ENCODE data around the gene ITGB3. TPM values are rescaled to one million over a fixed set of nuclear protein-coding genes. Genes with fewer than 3 reads are reported as not detected.

ITGB3 gene
- total RNA-seq, 1 experiment from 2014 or later = not detected

DNA sequence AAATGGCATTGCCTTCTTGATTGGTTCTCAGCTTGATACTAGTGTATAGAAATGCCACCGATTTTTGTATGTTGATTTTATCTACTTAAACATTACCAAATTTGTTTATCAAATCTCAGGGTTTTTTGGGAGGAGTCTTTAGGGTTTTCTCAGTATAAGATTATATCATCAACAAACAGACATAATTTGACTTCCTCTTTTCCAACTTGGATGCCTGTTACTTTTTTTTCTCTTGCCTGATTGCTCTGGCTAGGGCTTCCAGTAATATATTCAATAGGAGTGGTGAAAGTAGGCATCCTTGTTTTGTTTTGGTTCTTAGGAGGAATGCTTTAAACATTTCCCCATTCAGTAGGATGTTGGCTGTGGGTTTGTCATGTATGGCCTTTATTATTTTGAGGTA, 99.2 kb downstream of the ITGB3 start:
- Histone ChIP-seq H3K27me3 (ENCODE audit: insufficient read depth, low read length) (no peaks in the 10 kb centered on the region), H3K27ac (ENCODE audit: low read depth, low read length) (no peak overlapping the region), H3K4me1 (ENCODE audit: control insufficient read depth in 1 of 2, insufficient read depth in 2 of 2, low read length in 2 of 2) (no peaks in the 10 kb centered on the region), H3K4me3 (replicated peaks in 1 of 2; ENCODE audit: low read depth in 1 of 2, low read length in 2 of 2) (no peak overlapping the region), H2AFZ (ENCODE audit: low read depth, low read length, poor library complexity, severe bottlenecking) (no peak overlapping the region), H3K79me2 (ENCODE audit: insufficient read depth, low read length) (no peaks in the 10 kb centered on the region), H3K9me2 (ENCODE audit: insufficient read depth) (no peaks in the 10 kb centered on the region), H3K9ac (ENCODE audit: low read length) (no peak overlapping the region), H3K4me2 (ENCODE audit: low read length) (no peak overlapping the region), H3K9me3 (ENCODE audit: control insufficient read depth in 1 of 2, insufficient read depth in 1 of 2, low read depth in 1 of 2, low read length in 2 of 2) (no peaks in the 10 kb centered on the region), H3K36me3 (ENCODE audit: control insufficient read depth in 1 of 2, insufficient read depth in 2 of 2, low read length in 2 of 2) (no peaks in the 10 kb centered on the region), H4K20me1 (ENCODE audit: insufficient read depth) (no peaks in the 10 kb centered on the region)
- ChIA-PET CTCF (no interaction called here), POLR2A (no interaction called here), RAD21 (ENCODE audit: low non-redundant PET in 1 of 2, low total read pairs in 2 of 2, uncharacterized antibody in 2 of 2, unreplicated experiment in 2 of 2) (no interaction called here)
- no peak for ATAC-seq
- TF ChIP-seq CEBPB (IDR thresholded peaks at IDR 0.05; ENCODE audit: low read depth) (no peak), RAD21 (IDR thresholded peaks at IDR 0.05; ENCODE audit: low read depth) (no peak), POLR2AphosphoS5 (IDR thresholded peaks at IDR 0.05; ENCODE audit: low read depth, low read length) (no peak), JUND (IDR thresholded peaks at IDR 0.05) (no peak), YY1 (IDR thresholded peaks at IDR 0.05; ENCODE audit: extremely low read depth, insufficient replicate concordance, low read depth, low read length) (no peak), ZFX (IDR thresholded peaks at IDR 0.05) (no peak), ZNF274 (IDR thresholded peaks at IDR 0.05; ENCODE audit: low read depth, low read length) (no peak), CBX3 (IDR thresholded peaks at IDR 0.05; ENCODE audit: low read depth) (no peak), SRF (IDR thresholded peaks at IDR 0.05; ENCODE audit: low read depth) (no peak)
- TF ChIP-seq, protein P1, sequence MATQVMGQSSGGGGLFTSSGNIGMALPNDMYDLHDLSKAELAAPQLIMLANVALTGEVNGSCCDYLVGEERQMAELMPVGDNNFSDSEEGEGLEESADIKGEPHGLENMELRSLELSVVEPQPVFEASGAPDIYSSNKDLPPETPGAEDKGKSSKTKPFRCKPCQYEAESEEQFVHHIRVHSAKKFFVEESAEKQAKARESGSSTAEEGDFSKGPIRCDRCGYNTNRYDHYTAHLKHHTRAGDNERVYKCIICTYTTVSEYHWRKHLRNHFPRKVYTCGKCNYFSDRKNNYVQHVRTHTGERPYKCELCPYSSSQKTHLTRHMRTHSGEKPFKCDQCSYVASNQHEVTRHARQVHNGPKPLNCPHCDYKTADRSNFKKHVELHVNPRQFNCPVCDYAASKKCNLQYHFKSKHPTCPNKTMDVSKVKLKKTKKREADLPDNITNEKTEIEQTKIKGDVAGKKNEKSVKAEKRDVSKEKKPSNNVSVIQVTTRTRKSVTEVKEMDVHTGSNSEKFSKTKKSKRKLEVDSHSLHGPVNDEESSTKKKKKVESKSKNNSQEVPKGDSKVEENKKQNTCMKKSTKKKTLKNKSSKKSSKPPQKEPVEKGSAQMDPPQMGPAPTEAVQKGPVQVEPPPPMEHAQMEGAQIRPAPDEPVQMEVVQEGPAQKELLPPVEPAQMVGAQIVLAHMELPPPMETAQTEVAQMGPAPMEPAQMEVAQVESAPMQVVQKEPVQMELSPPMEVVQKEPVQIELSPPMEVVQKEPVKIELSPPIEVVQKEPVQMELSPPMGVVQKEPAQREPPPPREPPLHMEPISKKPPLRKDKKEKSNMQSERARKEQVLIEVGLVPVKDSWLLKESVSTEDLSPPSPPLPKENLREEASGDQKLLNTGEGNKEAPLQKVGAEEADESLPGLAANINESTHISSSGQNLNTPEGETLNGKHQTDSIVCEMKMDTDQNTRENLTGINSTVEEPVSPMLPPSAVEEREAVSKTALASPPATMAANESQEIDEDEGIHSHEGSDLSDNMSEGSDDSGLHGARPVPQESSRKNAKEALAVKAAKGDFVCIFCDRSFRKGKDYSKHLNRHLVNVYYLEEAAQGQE (IDR thresholded peaks at IDR 0.05; ENCODE audit: low read depth) = no peak
- no TSS peak for BruUV-seq (replicated peaks)
- intact Hi-C loops (cut with micrococcal nuclease) = no loop called here
- DNase-seq (ENCODE audit: low read depth, low spot score) = no peak

Data from HCT116 (cell line).